Heart right ventricle (tissue), 16 donors: Measurements from ENCODE around the gene OGFOD2. TPM values are rescaled to one million over a fixed set of nuclear protein-coding genes. Genes with fewer than 3 reads are reported as not detected.

ENCODE experiments used
- ATAC-seq, 8 donors: fragments of 200-7000 bp; cut with Tn5 transposase; one replicate each; pipeline ENCODE4 v1.9.1; 2020; ENCODE audit warnings: mild to moderate bottlenecking in 8 of 8, moderate library complexity in 8 of 8, moderate number of reproducible peaks in 1 of 8
- DNase-seq, 2 donors: peaks; one replicate each; pipeline ENCODE4 v3.0.0-alpha.2; 2020
- H3K27ac ChIP-seq, 10 donors: fragments of 200-600 bp; sonication (generic) in 2 of 10; one replicate each; pipeline versions ENCODE4 v1.5.0 to v1.8.0; 2020 to 2022; ENCODE audit warnings: mild to moderate bottlenecking in 3 of 10
- H3K27me3 ChIP-seq, 7 donors: fragments of 200-600 bp; one replicate each; pipeline ENCODE4 v1.8.0; 2021 to 2022; ENCODE audit warnings: mild to moderate bottlenecking in 2 of 7
- H3K36me3 ChIP-seq, 9 donors: fragments of 200-600 bp; sonication (generic) in 1 of 9; one replicate each; pipeline versions ENCODE4 v1.5.0 to v1.8.0; 2020 to 2022; ENCODE audit warnings: mild to moderate bottlenecking in 2 of 9
- H3K4me1 ChIP-seq, 9 donors: fragments of 200-600 bp; sonication (generic) in 1 of 9; one replicate each; pipeline versions ENCODE4 v1.5.0 to v1.8.0; 2020 to 2022; ENCODE audit warnings: mild to moderate bottlenecking in 4 of 9
- H3K4me3 ChIP-seq, 10 donors: fragments of 200-600 bp; sonication (generic) in 2 of 10; one replicate each; pipeline versions ENCODE4 v1.5.0 to v1.8.0; 2020 to 2022; ENCODE audit warnings: mild to moderate bottlenecking in 7 of 10, moderate library complexity in 2 of 10
- H3K9me3 ChIP-seq, 11 donors: fragments of 200-600 bp in 10 of 11; sonication (generic) in 2 of 11; one replicate each; pipeline versions ENCODE4 v1.5.0 to v1.8.0; 2013 to 2022; ENCODE audit warnings: mild to moderate bottlenecking in 2 of 11, control low read depth in 1 of 11, moderate library complexity in 1 of 11
- CTCF ChIP-seq, 9 donors: fragments of 200-600 bp; sonication (generic) in 2 of 9; IDR thresholded peaks; one replicate each; pipeline versions ENCODE4 v1.5.0 to v1.8.0; 2021 to 2022; ENCODE audit warnings: antibody characterized with exemption in 9 of 9, mild to moderate bottlenecking in 5 of 9, moderate library complexity in 1 of 9
- WGBS, 2 donors: extraction: QIAGEN DNeasy Blood & Tissue Kit; methylation state at CpG; one replicate each; pipeline ENCODE4 v1.1.7; 2013; ENCODE audit warnings: inconsistent platforms in 1 of 2; 5-methylcytosine and 5-hydroxymethylcytosine counted together
- intact Hi-C, 10 donors: fragments of 100-400 bp; cut with DNase I; formaldehyde crosslinking; loops; one replicate each; pipeline versions ENCODE4 v1.11.1 to v1.14.2; 2022
- polyA plus RNA-seq, 2 donors: library from polyadenylated mRNA; stranded (reverse); fragments of 200-250 nt; gene quantifications; one replicate each; pipeline ENCODE4 v1.2.3, GENCODE V29; 2013
- total RNA-seq, 10 donors: library from RNA; stranded (reverse); fragmentation: NEBNext Ultra II Directional in 3 of 10; extraction: Animal tissue kit (Norgen Biotek cat#: 25700) in 3 of 10; gene quantifications; one replicate each; pipeline versions ENCODE4 v1.2.1 to v1.2.4, GENCODE V29; 2021 to 2023
- donor health status: Arrhythmogenic right ventricular cardiomyopathy.
- donor health status: ischemic (EF 13 %, LVEDD 7.1; RV severe dilation, severe dysfunction).
- donor health status: healthy with polysubstance abuse.
- donor health status: DM: no; HTN: yes; CAD: no.
- donor health status: DM: no; HTN: no; CAD: no.
- donor health status: ischemic (EF 25% LVEDD 6.9; RV normal size, moderate dysfunction).
- donor health status: ischemic (EF 25% LVEDD 5.7; RV mildly dilated, moderate dysfunction).
- donor health status: healthy.
- donor health status: DM: yes; HTN: yes; CAD: no.
- donor health status: Ischemic cardiomyopathy.
- donor health status: ischemic (EF 35%, LVEDD 5.7; RV mildly dilated, moderate dysfunction).
- donor health status: nonischemic (EF 11% LVEDD 7.7; RV severe dilation, severe dysfunction).
- donor health status: DM: yes; HTN: yes; CAD: no.
- donor health status: PGD.
- donor health status: ischemic (EF 29% LVEDD 5.4; RV normal size, mild dysfunction).
- donor health status: nonischemic (EF 23%, LVEDD 6.1; RV moderate dilation, normal function).

OGFOD2 gene
- total and polyA plus RNA-seq, 12 donors = 10.6 to 17.1 (median 12.0) TPM

- Histone ChIP-seq H3K36me3 (peaks cover 0 to 82% (median 12%) of the 10 kb centered on the region in 9 donors), H3K4me3 (no peak overlapping the region), H3K4me1 (peaks cover 0 to 15% (median 9%) of the 10 kb centered on the region in 9 donors), H3K27me3 (no peaks in the 10 kb centered on the region), H3K9me3 (no peaks in the 10 kb centered on the region), H3K27ac (no peak overlapping the region)
- WGBS, 2 donors = 90 to 91% methylated on average over 8 of the region's 8 CpGs
- no peak for TF ChIP-seq CTCF (IDR thresholded peaks at IDR 0.05)
- no peak for DNase-seq
- ATAC-seq = no peak
- intact Hi-C loops = no loop called here
These were observed 24.3 kb downstream of the OGFOD2 start for GRCh38 chr12:122999196-122999946.

GRCh38 chr12:122999986-123000420 lies 25.0 kb downstream of the OGFOD2 start:
- 85 to 87% methylated on average over 20 of the region's 20 CpGs for WGBS, 2 donors
- no peak for ATAC-seq

GRCh38 chr12:123000578-123000977 lies 25.5 kb downstream of the OGFOD2 start:
- no peak for ATAC-seq
- H3K36me3 ChIP-seq = peaks cover 0 to 82% (median 15%) of the 10 kb centered on the region in 9 donors
- no peak for DNase-seq
- intact Hi-C loops = no loop called here
- H3K4me1 ChIP-seq = peaks cover 0 to 11% (median 7%) of the 10 kb centered on the region in 9 donors
- H3K27me3 ChIP-seq = no peaks in the 10 kb centered on the region
- H3K9me3 ChIP-seq = no peaks in the 10 kb centered on the region
- no peak for TF ChIP-seq CTCF (IDR thresholded peaks at IDR 0.05)
- no peak overlapping the region for H3K27ac ChIP-seq
- H3K4me3 ChIP-seq = no peak overlapping the region
- 95 to 97% methylated on average over 10 of the region's 10 CpGs for WGBS, 2 donors

More at GRCh38 chr12:122999986-123000420, 25.0 kb downstream of the OGFOD2 start:
- H3K27ac ChIP-seq = no peak overlapping the region
- H3K4me1 ChIP-seq = peaks cover 0 to 15% (median 9%) of the 10 kb centered on the region in 9 donors
- peaks cover 0 to 82% (median 15%) of the 10 kb centered on the region in 9 donors for H3K36me3 ChIP-seq
- no peaks in the 10 kb centered on the region for H3K27me3 ChIP-seq
- intact Hi-C loops = no loop called here
- no peak for TF ChIP-seq CTCF (IDR thresholded peaks at IDR 0.05)
- no peak overlapping the region for H3K4me3 ChIP-seq
- no peak for DNase-seq
- H3K9me3 ChIP-seq = no peaks in the 10 kb centered on the region

DNA sequence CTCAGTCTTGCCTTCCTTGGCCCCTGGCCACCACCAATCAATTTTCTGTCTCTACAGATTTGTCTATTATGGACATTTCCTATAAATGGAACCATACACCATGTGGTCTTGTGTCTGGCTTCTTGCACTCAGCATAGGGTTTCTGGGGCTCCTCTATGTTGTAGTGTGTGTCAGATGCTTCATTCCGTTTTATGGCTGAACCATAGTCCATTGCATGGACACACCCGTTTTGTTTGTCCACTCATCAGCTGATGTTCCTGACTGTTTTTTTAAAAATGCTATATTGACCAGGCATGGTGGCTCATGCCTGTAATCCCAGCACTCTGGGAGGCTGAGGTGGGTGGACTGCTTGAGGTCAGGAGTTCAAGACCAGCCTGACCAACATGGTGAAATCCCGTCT lies 26.4 kb downstream of the OGFOD2 start:
- Histone ChIP-seq H3K9me3 (no peaks in the 10 kb centered on the region), H3K27ac (no peak overlapping the region), H3K27me3 (no peaks in the 10 kb centered on the region), H3K4me1 (peaks cover 0 to 2% (median 0%) of the 10 kb centered on the region in 9 donors), H3K36me3 (peaks cover 0 to 83% (median 15%) of the 10 kb centered on the region in 9 donors), H3K4me3 (no peak overlapping the region)
- ATAC-seq (no peak), DNase-seq (no peak)
- intact Hi-C loops = no loop called here
- WGBS, 2 donors = 90 to 95% methylated on average over 3 of the region's 3 CpGs
- TF ChIP-seq CTCF (IDR thresholded peaks at IDR 0.05) = no peak
